ENCODE results near the gene ANKRD13A. TPM values are rescaled to one million over a fixed set of nuclear protein-coding genes. Genes with fewer than 3 reads are reported as not detected.

The ANKRD13A gene
- total RNA-seq, 1 experiment from 2014 or later: 118 TPM

GRCh38 chr12:109962398-109962797 lies 36.8 kb upstream of the ANKRD13A start:
- Histone ChIP-seq H3K9ac (ENCODE audit: low read length) (no peak overlapping the region), H3K36me3 (ENCODE audit: low read depth, low read length) (peaks cover 15% of the 10 kb centered on the region; the same call in 1 of the 2 replicates), H3K79me2 (ENCODE audit: low read length) (no peaks in the 10 kb centered on the region), H3K4me3 (ENCODE audit: low read length) (no peak overlapping the region), H3F3A (ENCODE audit: low read length, unreplicated experiment) (no peaks in the 10 kb centered on the region), H2AFZ (ENCODE audit: low read length) (no peak overlapping the region), H3K4me2 (ENCODE audit: low read length) (no peak overlapping the region), H3K4me1 (ENCODE audit: insufficient read depth, low read length) (peaks cover 7% of the 10 kb centered on the region), H3K27me3 (ENCODE audit: low read length) (no peaks in the 10 kb centered on the region), H3K27ac (ENCODE audit: low read length) (no peak overlapping the region), H3K9me2 (replicated peaks; ENCODE audit: low read length) (no peaks in the 10 kb centered on the region), H4K20me1 (ENCODE audit: low read length) (no peaks in the 10 kb centered on the region), H3K9me3 (ENCODE audit: low read length) (no peaks in the 10 kb centered on the region)
- POLR2A ChIA-PET (ENCODE audit: unreplicated experiment): no interaction called here
- TF ChIP-seq CTCF (conservative IDR thresholded peaks at IDR 0.05; ENCODE audit: low read depth, low read length): no peak
- TF ChIP-seq EZH2phosphoT487 (IDR thresholded peaks at IDR 0.05; ENCODE audit: borderline replicate concordance, low read length): no peak
- no peak for TF ChIP-seq EZH2 (IDR thresholded peaks at IDR 0.05; ENCODE audit: low read length, unreplicated experiment)
- no TSS peak for BruUV-seq (replicated peaks)
- CTCF ChIA-PET: no interaction called here
- DNase-seq (no peak), ATAC-seq (peak; percentile 23; the same call in 1 of the 2 replicates)
- intact Hi-C loops (cut with micrococcal nuclease): no loop called here

- Histone ChIP-seq H3K9me3 (ENCODE audit: low read length) (no peaks in the 10 kb centered on the region), H3K27me3 (ENCODE audit: low read length) (no peaks in the 10 kb centered on the region), H3K9me2 (replicated peaks; ENCODE audit: low read length) (no peaks in the 10 kb centered on the region), H3K4me2 (ENCODE audit: low read length) (no peak overlapping the region), H4K20me1 (ENCODE audit: low read length) (no peaks in the 10 kb centered on the region), H3K36me3 (ENCODE audit: low read depth, low read length) (peaks cover 15% of the 10 kb centered on the region; the same call in 1 of the 2 replicates), H2AFZ (ENCODE audit: low read length) (no peak overlapping the region), H3K79me2 (ENCODE audit: low read length) (no peaks in the 10 kb centered on the region), H3K27ac (ENCODE audit: low read length) (no peak overlapping the region), H3F3A (ENCODE audit: low read length, unreplicated experiment) (no peaks in the 10 kb centered on the region), H3K4me1 (ENCODE audit: insufficient read depth, low read length) (peaks cover 12% of the 10 kb centered on the region), H3K9ac (ENCODE audit: low read length) (no peak overlapping the region), H3K4me3 (ENCODE audit: low read length) (no peak overlapping the region)
- TF ChIP-seq CTCF (conservative IDR thresholded peaks at IDR 0.05; ENCODE audit: low read depth, low read length): no peak
- no peak for TF ChIP-seq EZH2 (IDR thresholded peaks at IDR 0.05; ENCODE audit: low read length, unreplicated experiment)
- no peak for TF ChIP-seq EZH2phosphoT487 (IDR thresholded peaks at IDR 0.05; ENCODE audit: borderline replicate concordance, low read length)
- ATAC-seq (no peak), DNase-seq (no peak)
- intact Hi-C loops (cut with micrococcal nuclease): no loop called here
- POLR2A ChIA-PET (ENCODE audit: unreplicated experiment): interaction anchor here (0.6 kb wide), 1 partner anchor 727 kb away, joined by 4 read pairs; no protein-coding TSS in a partner anchor
- CTCF ChIA-PET: no interaction called here
- BruUV-seq (replicated peaks): no TSS peak
Measured at GRCh38 chr12:109963330-109963729, 35.9 kb upstream of the ANKRD13A start.

GRCh38 chr12:109963743-109964429 lies 35.3 kb upstream of the ANKRD13A start:
- no peak overlapping the region for H3K4me3 ChIP-seq (ENCODE audit: low read length)
- no peaks in the 10 kb centered on the region for H3K79me2 ChIP-seq (ENCODE audit: low read length)
- no peaks in the 10 kb centered on the region for H3F3A ChIP-seq (ENCODE audit: low read length, unreplicated experiment)
- CTCF ChIA-PET: no interaction called here
- ATAC-seq: peak; percentile 58
- no TSS peak for BruUV-seq (replicated peaks)
- no peak overlapping the region for H2AFZ ChIP-seq (ENCODE audit: low read length)
- peaks cover 12% of the 10 kb centered on the region for H3K4me1 ChIP-seq (ENCODE audit: insufficient read depth, low read length)
- H3K9me2 ChIP-seq (replicated peaks; ENCODE audit: low read length): no peaks in the 10 kb centered on the region
- POLR2A ChIA-PET (ENCODE audit: unreplicated experiment): interaction anchor here (0.6 kb wide), 1 partner anchor 726 kb away, joined by 4 read pairs; no protein-coding TSS in a partner anchor
- no peaks in the 10 kb centered on the region for H3K27me3 ChIP-seq (ENCODE audit: low read length)
- H3K9ac ChIP-seq (ENCODE audit: low read length): no peak overlapping the region
- H3K9me3 ChIP-seq (ENCODE audit: low read length): no peaks in the 10 kb centered on the region
- peaks cover 15% of the 10 kb centered on the region; the same call in 1 of the 2 replicates for H3K36me3 ChIP-seq (ENCODE audit: low read depth, low read length)
- no peak for TF ChIP-seq CTCF (conservative IDR thresholded peaks at IDR 0.05; ENCODE audit: low read depth, low read length)
- TF ChIP-seq EZH2phosphoT487 (IDR thresholded peaks at IDR 0.05; ENCODE audit: borderline replicate concordance, low read length): no peak
- TF ChIP-seq EZH2 (IDR thresholded peaks at IDR 0.05; ENCODE audit: low read length, unreplicated experiment): no peak
- H3K4me2 ChIP-seq (ENCODE audit: low read length): no peak overlapping the region
- H4K20me1 ChIP-seq (ENCODE audit: low read length): no peaks in the 10 kb centered on the region
- no peak for DNase-seq
- intact Hi-C loops (cut with micrococcal nuclease): no loop called here
- H3K27ac ChIP-seq (ENCODE audit: low read length): no peak overlapping the region
